ENCODE data around the gene OR2D3. TPM values are rescaled to one million over a fixed set of nuclear protein-coding genes. Genes with fewer than 3 reads are reported as not detected.
"Not testable (repeated sequence)": the region's sequence is repeated elsewhere in the genome, so short reads cannot be mapped to it uniquely, and the experiment has no call there.

Gene OR2D3
- total RNA-seq (2014; rRNA removed; shearing (Covaris generic)): not detected in 2 replicates

- in situ Hi-C loops (cut with HindIII; ENCODE audit: low sequenced_read_pairs): no loop called here
- no peak for DNase-seq (ENCODE audit: low spot score)
These were observed at the start of gene OR2D3 for GRCh38 chr11:6920702-6921101. Gene OR2D3 (plus strand): TSS chr11:6921002. CDS start chr11:6921002, 0 bp downstream.

- in situ Hi-C loops (cut with HindIII; ENCODE audit: low sequenced_read_pairs): no loop called here
- no peak for DNase-seq (ENCODE audit: low spot score)
These were observed 49.5 kb upstream of the OR2D3 start for GRCh38 chr11:6871278-6871677.

DNA sequence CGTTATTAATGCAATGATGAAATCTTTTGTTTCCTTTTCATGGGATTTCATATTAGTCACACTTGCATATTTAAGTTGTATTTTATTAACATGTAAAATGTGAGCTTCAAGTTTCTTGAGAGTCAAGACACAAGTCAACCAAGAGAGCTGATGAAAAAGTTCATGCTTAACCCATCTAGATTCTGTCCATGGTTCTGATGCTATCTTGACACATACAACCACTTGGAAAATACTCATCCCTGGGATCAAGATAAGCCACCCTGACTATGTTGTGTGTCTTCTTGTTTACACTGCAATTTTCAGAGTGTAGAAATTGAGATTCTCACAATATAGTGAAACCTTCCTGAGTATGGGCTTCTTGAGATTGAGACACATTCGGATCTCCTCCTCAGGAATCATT is 45.0 kb upstream of the OR2D3 start:
- DNase-seq (ENCODE audit: low spot score): no peak
- in situ Hi-C loops (cut with HindIII; ENCODE audit: low sequenced_read_pairs): no loop called here

GRCh38 chr11:6876325-6876724 is 44.5 kb upstream of the OR2D3 start, which contains the start of gene OR10A4:
Gene OR10A4 (plus strand): TSS chr11:6876625. CDS start chr11:6876648, 23 bp downstream.
- in situ Hi-C loops (cut with HindIII; ENCODE audit: low sequenced_read_pairs): no loop called here
- no peak for DNase-seq (ENCODE audit: low spot score)

DNA sequence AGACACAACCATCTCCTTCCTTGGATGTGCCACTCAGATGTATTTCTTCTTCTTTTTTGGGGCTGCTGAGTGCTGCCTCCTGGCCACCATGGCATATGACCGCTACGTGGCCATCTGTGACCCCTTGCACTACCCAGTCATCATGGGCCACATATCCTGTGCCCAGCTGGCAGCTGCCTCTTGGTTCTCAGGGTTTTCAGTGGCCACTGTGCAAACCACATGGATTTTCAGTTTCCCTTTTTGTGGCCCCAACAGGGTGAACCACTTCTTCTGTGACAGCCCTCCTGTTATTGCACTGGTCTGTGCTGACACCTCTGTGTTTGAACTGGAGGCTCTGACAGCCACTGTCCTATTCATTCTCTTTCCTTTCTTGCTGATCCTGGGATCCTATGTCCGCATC is 43.9 kb upstream of the OR2D3 start:
- no peak for DNase-seq (ENCODE audit: low spot score)
- in situ Hi-C loops (cut with HindIII; ENCODE audit: low sequenced_read_pairs): no loop called here

DNA sequence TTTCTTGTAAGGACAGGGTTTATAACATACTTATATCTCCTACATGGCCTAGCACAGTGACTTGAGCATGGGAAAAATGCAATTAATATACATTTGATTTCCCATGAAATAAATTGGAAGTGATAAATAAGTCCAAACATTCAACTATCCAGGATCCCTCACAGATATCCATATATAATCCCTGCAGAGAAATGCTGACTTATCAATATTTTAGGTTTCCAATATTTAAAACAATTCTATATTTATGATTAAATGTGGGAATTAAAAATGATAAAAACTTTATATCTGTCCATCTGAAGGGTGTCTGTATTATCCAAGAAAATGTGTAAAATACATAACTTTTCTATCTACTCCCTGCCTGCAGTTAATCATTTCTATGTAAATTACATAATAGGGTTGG is 38.1 kb upstream of the OR2D3 start:
- DNase-seq (ENCODE audit: low spot score): no peak
- in situ Hi-C loops (cut with HindIII; ENCODE audit: low sequenced_read_pairs): no loop called here

DNA sequence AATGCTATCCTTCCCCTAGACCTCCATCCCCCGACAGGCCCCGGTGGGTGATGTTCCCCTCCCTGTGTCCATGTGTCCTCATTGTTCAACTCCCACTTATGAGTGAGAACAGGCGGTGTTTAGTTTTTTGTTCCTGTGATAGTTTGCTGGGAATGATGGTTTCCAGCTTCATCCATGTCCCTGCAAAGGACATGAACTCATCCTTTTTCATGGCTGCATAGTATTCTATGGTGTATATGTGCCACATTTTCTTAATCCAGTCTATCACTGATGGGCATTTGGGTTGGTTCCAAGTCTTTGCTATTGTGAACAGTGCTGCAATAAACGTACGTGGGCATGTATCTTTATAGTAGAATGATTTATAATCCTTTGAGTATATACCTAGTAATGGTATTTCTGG is 33.1 kb upstream of the OR2D3 start:
- DNase-seq (ENCODE audit: low spot score); in situ Hi-C loops (cut with HindIII; ENCODE audit: low sequenced_read_pairs): not testable (repeated sequence)

GRCh38 chr11:6888830-6889229 is 32.0 kb upstream of the OR2D3 start:
- no peak for DNase-seq (ENCODE audit: low spot score)
- in situ Hi-C loops (cut with HindIII; ENCODE audit: low sequenced_read_pairs): no loop called here

GRCh38 chr11:6889835-6890234 is 31.0 kb upstream of the OR2D3 start:
- in situ Hi-C loops (cut with HindIII; ENCODE audit: low sequenced_read_pairs): no loop called here
- DNase-seq (ENCODE audit: low spot score): no peak

DNA sequence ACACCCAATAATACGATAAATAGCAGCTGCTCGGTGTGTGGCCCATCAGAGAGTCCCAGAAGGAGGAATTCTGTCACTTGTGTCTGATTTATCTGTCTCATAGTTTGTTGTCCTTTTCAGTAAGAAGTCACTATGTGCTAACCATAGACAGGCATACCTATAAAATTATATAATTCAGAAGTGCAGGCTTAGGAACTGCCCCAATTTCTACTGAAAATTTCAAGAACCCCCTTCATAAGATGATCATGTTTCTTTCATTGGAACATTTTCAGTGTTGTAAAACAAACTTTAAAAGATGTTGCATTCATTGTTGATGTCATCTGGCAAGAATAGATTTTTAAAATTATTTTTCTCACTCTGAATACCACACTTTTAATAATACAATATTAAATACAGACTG is 28.4 kb upstream of the OR2D3 start, which contains the start of gene OR2D2:
TSS of gene OR2D2 (minus strand) at position 101 of the 400 bp plus-strand sequence. CDS start at position 101, 0 bp downstream.
- in situ Hi-C loops (cut with HindIII; ENCODE audit: low sequenced_read_pairs): no loop called here
- no peak for DNase-seq (ENCODE audit: low spot score)

GRCh38 chr11:6894097-6894496 is 26.7 kb upstream of the OR2D3 start:
- no peak for DNase-seq (ENCODE audit: low spot score)
- in situ Hi-C loops (cut with HindIII; ENCODE audit: low sequenced_read_pairs): no loop called here

- in situ Hi-C loops (cut with HindIII; ENCODE audit: low sequenced_read_pairs): no loop called here
- no peak for DNase-seq (ENCODE audit: low spot score)
These were observed 25.8 kb upstream of the OR2D3 start for GRCh38 chr11:6895010-6895409.

GRCh38 chr11:6898911-6899310 is 21.9 kb upstream of the OR2D3 start:
- in situ Hi-C loops (cut with HindIII; ENCODE audit: low sequenced_read_pairs): no loop called here
- no peak for DNase-seq (ENCODE audit: low spot score)

DNA sequence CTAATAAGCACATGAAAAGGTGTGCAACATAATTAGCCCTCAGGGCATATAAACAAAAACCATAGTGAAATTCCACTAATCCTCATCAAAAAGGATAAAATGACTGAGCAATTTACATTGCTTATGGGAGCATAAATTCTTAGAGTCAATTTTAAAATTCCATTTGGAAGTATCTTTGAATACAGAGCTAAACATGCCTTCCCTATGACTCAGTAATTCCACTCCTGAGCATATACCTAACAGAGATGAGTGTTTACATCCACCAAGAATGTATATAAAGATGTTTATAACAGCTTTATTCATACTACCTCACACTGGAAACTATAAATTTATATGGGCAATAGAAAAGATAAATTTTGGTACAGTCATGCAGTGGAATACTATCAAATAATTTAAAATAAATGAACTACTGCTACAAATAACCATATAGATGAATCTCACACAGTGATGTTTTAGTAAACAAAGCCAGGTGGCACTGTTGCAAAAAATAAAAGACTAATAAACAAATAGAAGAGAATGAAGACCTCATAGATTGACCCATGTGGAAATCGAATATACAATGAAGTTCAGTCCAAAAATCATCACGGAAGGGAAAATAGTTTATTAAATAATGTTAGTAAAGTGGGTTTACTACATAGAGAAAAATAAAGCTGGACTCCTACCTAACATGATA is 20.3 kb upstream of the OR2D3 start:
- DNase-seq (ENCODE audit: low spot score): no peak
- in situ Hi-C loops (cut with HindIII; ENCODE audit: low sequenced_read_pairs): no loop called here

DNA sequence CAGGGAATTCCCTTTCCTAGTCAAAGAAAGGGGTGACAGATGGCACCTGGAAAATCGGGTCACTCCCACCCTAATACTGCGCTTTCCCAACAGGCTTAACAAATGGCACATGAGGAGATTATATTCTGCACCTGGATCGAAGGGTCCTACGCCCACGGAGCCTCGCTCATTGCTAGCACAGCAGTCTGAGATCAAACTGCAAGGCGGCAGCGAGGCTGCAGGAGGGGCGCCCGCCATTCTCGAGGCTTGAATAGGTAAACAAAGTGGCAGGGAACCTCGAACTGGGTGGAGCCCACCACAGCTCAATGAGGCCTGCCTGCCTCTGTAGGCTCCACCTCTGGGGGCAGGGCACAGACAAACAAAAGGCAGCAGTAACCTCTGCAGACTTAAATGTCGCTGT is 16.0 kb upstream of the OR2D3 start:
- in situ Hi-C loops (cut with HindIII; ENCODE audit: low sequenced_read_pairs); DNase-seq (ENCODE audit: low spot score): not testable (repeated sequence)

DNA sequence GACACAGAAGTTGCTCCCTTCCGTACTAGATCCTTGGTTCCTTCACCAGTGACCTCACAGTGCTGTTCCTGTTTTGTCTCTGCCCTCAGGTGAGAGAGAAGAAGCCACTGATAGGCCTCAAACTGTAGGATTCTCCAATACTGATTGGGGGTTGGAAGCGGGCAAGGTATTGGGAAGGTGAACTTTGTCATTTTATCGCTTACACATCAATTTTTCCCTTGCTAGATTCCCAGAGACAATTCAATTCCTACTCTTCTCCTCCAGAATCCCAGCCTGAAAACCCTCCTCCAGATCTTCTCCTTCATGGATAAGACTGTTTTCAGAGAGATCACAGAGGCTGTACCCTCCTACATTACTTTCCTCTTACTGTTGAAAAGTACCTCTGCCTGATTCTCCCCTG is 9.4 kb upstream of the OR2D3 start:
- in situ Hi-C loops (cut with HindIII; ENCODE audit: low sequenced_read_pairs): no loop called here
- DNase-seq (ENCODE audit: low spot score): no peak

GRCh38 chr11:6911948-6912347 is 8.9 kb upstream of the OR2D3 start:
- no peak for DNase-seq (ENCODE audit: low spot score)
- in situ Hi-C loops (cut with HindIII; ENCODE audit: low sequenced_read_pairs): no loop called here

- DNase-seq (ENCODE audit: low spot score): no peak
- in situ Hi-C loops (cut with HindIII; ENCODE audit: low sequenced_read_pairs): no loop called here
These were observed 1.1 kb upstream of the OR2D3 start for GRCh38 chr11:6919698-6920097.

DNA sequence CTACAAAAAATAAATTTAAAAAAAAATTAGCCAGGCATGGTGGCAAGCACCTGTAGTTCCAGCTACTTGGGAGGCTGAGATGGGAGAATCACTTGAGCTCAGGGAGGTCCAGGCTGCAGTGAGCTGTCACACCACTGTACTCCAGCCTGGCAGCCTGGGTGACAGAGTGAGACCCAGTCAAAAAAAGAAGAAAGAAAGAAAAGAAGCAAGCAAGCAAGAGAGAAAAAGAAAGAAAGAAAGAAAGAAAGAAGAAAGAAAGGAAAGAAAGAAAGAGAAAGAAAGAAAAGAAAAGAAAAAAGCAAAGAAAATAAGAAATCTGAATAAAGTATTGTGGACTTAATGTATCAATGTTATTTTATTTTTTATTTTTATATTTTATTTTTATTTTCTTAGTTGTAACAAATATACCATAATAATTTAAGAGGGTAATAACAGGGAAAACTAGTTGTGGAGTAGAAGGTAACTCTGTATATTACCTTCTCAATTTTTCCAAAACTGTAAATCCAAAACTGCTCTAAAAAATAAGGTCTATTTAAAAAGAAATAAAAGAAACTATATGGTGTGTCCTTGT is 4.3 kb downstream of the OR2D3 start:
- DNase-seq (ENCODE audit: low spot score): no peak
- in situ Hi-C loops (cut with HindIII; ENCODE audit: low sequenced_read_pairs): no loop called here

- in situ Hi-C loops (cut with HindIII; ENCODE audit: low sequenced_read_pairs): no loop called here
- DNase-seq (ENCODE audit: low spot score): peak; percentile 19
These were observed 4.9 kb downstream of the OR2D3 start for GRCh38 chr11:6925636-6926207.

All from G401 (cell line).